Pons (tissue), 1 donor: Measurements from ENCODE around the gene GNA12.

Source experiments
- DNase-seq: peaks from one replicate; pipeline ENCODE4 v3.0.0-alpha.2; 2016; ENCODE audit warnings: low spot score

GNA12 gene

GRCh38 chr7:2777898-2778535 is 66.1 kb downstream of the GNA12 start:
- DNase-seq: no peak

- DNase-seq: no peak
These were observed 67.7 kb downstream of the GNA12 start for GRCh38 chr7:2776401-2776800.

- no peak for DNase-seq
These were observed 68.3 kb downstream of the GNA12 start for GRCh38 chr7:2775785-2776184.

- DNase-seq: peak; percentile 53
These were observed 68.7 kb downstream of the GNA12 start for GRCh38 chr7:2775376-2775775.

- no peak for DNase-seq
These were observed 69.2 kb downstream of the GNA12 start for GRCh38 chr7:2774935-2775334.

GRCh38 chr7:2774280-2774679 is 69.8 kb downstream of the GNA12 start:
- no peak for DNase-seq

GRCh38 chr7:2773608-2774007 is 70.5 kb downstream of the GNA12 start:
- no peak for DNase-seq

- no peak for DNase-seq
These were observed 72.8 kb downstream of the GNA12 start for GRCh38 chr7:2771274-2771731.

GRCh38 chr7:2764621-2765020 is 79.5 kb downstream of the GNA12 start:
- DNase-seq: no peak

GRCh38 chr7:2763597-2763996 is 80.5 kb downstream of the GNA12 start:
- peak; percentile 22 for DNase-seq

- no peak for DNase-seq
These were observed 82.2 kb downstream of the GNA12 start for GRCh38 chr7:2761801-2762497.

- DNase-seq: no peak
These were observed 82.9 kb downstream of the GNA12 start for GRCh38 chr7:2761131-2761624.

GRCh38 chr7:2760098-2760889 is 83.8 kb downstream of the GNA12 start:
- DNase-seq: peak; percentile 46

- DNase-seq: no peak
These were observed 84.4 kb downstream of the GNA12 start for GRCh38 chr7:2759736-2760097.

GRCh38 chr7:2758673-2759616 is 85.2 kb downstream of the GNA12 start:
- DNase-seq: no peak

- peak; percentile 65 for DNase-seq
These were observed 86.0 kb downstream of the GNA12 start for GRCh38 chr7:2757904-2758672.

- DNase-seq: peak; percentile 50
These were observed 86.7 kb downstream of the GNA12 start for GRCh38 chr7:2757361-2757903.

GRCh38 chr7:2755531-2755930 is 88.6 kb downstream of the GNA12 start:
- no peak for DNase-seq

- DNase-seq: no peak
These were observed 89.2 kb downstream of the GNA12 start for GRCh38 chr7:2754912-2755311.

GRCh38 chr7:2754086-2754485 is 90.0 kb downstream of the GNA12 start:
- peak; percentile 79 for DNase-seq

GRCh38 chr7:2753148-2753547 is 91.0 kb downstream of the GNA12 start:
- no peak for DNase-seq
